Upper lobe of left lung (tissue), 6 donors: ENCODE measurements around the gene BMERB1. TPM values are rescaled to one million over a fixed set of nuclear protein-coding genes. Genes with fewer than 3 reads are reported as not detected.

Experiments used
- ATAC-seq, 2 donors: fragments of 200-7000 bp; cut with Tn5 transposase; one replicate each; pipeline ENCODE4 v1.9.1; 2022; ENCODE audit warnings: mild to moderate bottlenecking in 2 of 2, moderate library complexity in 2 of 2; ENCODE audit not compliant: low FRiP score in 2 of 2
- DNase-seq, 2 donors: peaks; one replicate each; pipeline ENCODE4 v3.0.0-alpha.2; 2019 to 2020
- H3K27ac ChIP-seq, 4 donors: fragments of 200-600 bp; sonication (generic); one replicate each; pipeline ENCODE4 v1.5.1; 2016 to 2019
- H3K27me3 ChIP-seq, 4 donors: fragments of 200-600 bp; sonication (generic); one replicate each; pipeline ENCODE4 v1.5.1; 2017 to 2019
- H3K36me3 ChIP-seq, 4 donors: fragments of 200-600 bp; sonication (generic); one replicate each; pipeline ENCODE4 v1.5.1; 2016 to 2019
- H3K4me1 ChIP-seq, 4 donors: fragments of 200-600 bp; sonication (generic); one replicate each; pipeline ENCODE4 v1.5.1; 2018 to 2019
- H3K4me3 ChIP-seq, 4 donors: fragments of 200-600 bp; sonication (generic); one replicate each; pipeline ENCODE4 v1.5.1; 2017 to 2019; ENCODE audit warnings: mild to moderate bottlenecking in 2 of 4, moderate library complexity in 1 of 4
- H3K9me3 ChIP-seq, 4 donors: fragments of 200-600 bp; sonication (generic); one replicate each; pipeline ENCODE4 v1.5.1; 2018 to 2019
- CTCF ChIP-seq, 6 experiments: fragments of 450-650 bp in 4 of 6; fragments of 200-600 bp in 2 of 6; sonication (generic) in 2 of 6; IDR thresholded peaks; one replicate each; pipeline ENCODE4 v1.5.1; 2016 to 2019; ENCODE audit warnings: antibody characterized with exemption in 6 of 6
- EP300 ChIP-seq, 4 donors: sonication (generic); formaldehyde crosslinking; IDR thresholded peaks; one replicate each; pipeline ENCODE4 v1.5.1; 2017; ENCODE audit warnings: antibody characterized with exemption in 4 of 4, control low read depth in 2 of 4
- POLR2A ChIP-seq, 4 donors: fragments of 450-650 bp; IDR thresholded peaks; one replicate each; pipeline ENCODE4 v1.5.1; 2016 to 2017; ENCODE audit warnings: antibody characterized with exemption in 4 of 4, mild to moderate bottlenecking in 2 of 4
- POLR2AphosphoS5 ChIP-seq, 2 donors: sonication (generic); formaldehyde crosslinking; IDR thresholded peaks; one replicate each; pipeline ENCODE4 v1.5.1; 2017; ENCODE audit warnings: antibody characterized with exemption in 2 of 2
- WGBS, 2 donors: methylation state at CpG; one replicate each; pipeline ENCODE4 v1.1.5; 2017 to 2018; 5-methylcytosine and 5-hydroxymethylcytosine counted together
- total RNA-seq, 6 donors: library from RNA; depleted of rRNA in 4 of 6; stranded (reverse); fragments of >200 nt in 4 of 6; gene quantifications; one replicate each; pipeline versions ENCODE4 v1.1.0 to v1.2.1, GENCODE V29; 2016 to 2021
- donor health status: DM: no; HTN: no; CAD: no; lungs with moderate emphysema.
- donor health status: DM: no; HTN: yes; CAD: no; lungs with severe emphysema.

The BMERB1 gene
- total RNA-seq, 6 donors from 2014 or later, result 5.2 to 27.6 (median 16.1) TPM

GRCh38 chr16:15618392-15618791 is 184.0 kb downstream of the BMERB1 start:
- TF ChIP-seq POLR2AphosphoS5 (IDR thresholded peaks at IDR 0.05) (no peak), CTCF (IDR thresholded peaks at IDR 0.05) (no peak), POLR2A (IDR thresholded peaks at IDR 0.05) (no peak), EP300 (IDR thresholded peaks at IDR 0.05) (no peak)
- WGBS, 2 donors, result 81 to 94% methylated on average over 4 of the region's 4 CpGs
- Histone ChIP-seq H3K4me3 (no peak overlapping the region), H3K9me3 (no peaks in the 10 kb centered on the region), H3K27ac (no peak overlapping the region), H3K36me3 (peaks cover 43 to 99% (median 81%) of the 10 kb centered on the region in 4 donors), H3K27me3 (no peaks in the 10 kb centered on the region), H3K4me1 (no peaks in the 10 kb centered on the region)
- DNase-seq (no peak), ATAC-seq (no peak)

- peaks cover 56 to 100% (median 83%) of the 10 kb centered on the region in 4 donors for H3K36me3 ChIP-seq
- H3K27me3 ChIP-seq, result no peaks in the 10 kb centered on the region
- H3K27ac ChIP-seq, result no peak overlapping the region
- 71 to 85% methylated on average over 6 of the region's 6 CpGs for WGBS, 2 donors
- H3K4me1 ChIP-seq, result no peaks in the 10 kb centered on the region
- ATAC-seq (no peak), DNase-seq (no peak)
- TF ChIP-seq POLR2A (IDR thresholded peaks at IDR 0.05), result no peak
- no peak for TF ChIP-seq POLR2AphosphoS5 (IDR thresholded peaks at IDR 0.05)
- no peak for TF ChIP-seq CTCF (IDR thresholded peaks at IDR 0.05)
- no peak for TF ChIP-seq EP300 (IDR thresholded peaks at IDR 0.05)
- no peak overlapping the region for H3K4me3 ChIP-seq
- no peaks in the 10 kb centered on the region for H3K9me3 ChIP-seq
These were observed 186.3 kb downstream of the BMERB1 start for GRCh38 chr16:15620611-15621195.

DNA sequence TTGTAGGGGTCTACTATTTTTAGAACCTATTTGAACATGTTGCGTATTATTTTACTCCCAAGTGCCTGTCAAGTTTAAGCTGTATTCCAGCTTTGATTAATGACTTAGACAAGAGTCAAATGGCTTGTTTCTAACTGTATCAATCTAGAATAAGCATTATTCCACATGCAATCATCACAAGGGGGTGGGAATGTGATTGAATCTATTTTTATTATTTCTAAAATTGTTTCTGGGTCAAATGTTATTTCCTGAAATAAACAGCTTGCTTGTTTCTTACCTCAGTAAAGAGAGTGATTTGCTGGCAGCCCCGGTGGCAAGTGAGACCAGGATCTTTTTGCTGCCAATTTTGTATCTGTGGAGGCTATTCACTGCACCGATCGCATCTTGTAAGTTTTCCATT is 187.1 kb downstream of the BMERB1 start:
- ATAC-seq, result no peak
- H3K36me3 ChIP-seq, result peaks cover 52 to 100% (median 78%) of the 10 kb centered on the region in 4 donors
- H3K9me3 ChIP-seq, result no peaks in the 10 kb centered on the region

GRCh38 chr16:15621889-15622288 is 187.5 kb downstream of the BMERB1 start:
- TF ChIP-seq EP300 (IDR thresholded peaks at IDR 0.05) (no peak), CTCF (IDR thresholded peaks at IDR 0.05) (no peak), POLR2A (IDR thresholded peaks at IDR 0.05) (no peak), POLR2AphosphoS5 (IDR thresholded peaks at IDR 0.05) (no peak)
- no peak overlapping the region for H3K27ac ChIP-seq
- H3K36me3 ChIP-seq, result peaks cover 48 to 95% (median 73%) of the 10 kb centered on the region in 4 donors
- no peaks in the 10 kb centered on the region for H3K4me1 ChIP-seq
- no peak overlapping the region for H3K4me3 ChIP-seq
- no peaks in the 10 kb centered on the region for H3K27me3 ChIP-seq
- 81 to 95% methylated on average over 8 of the region's 8 CpGs for WGBS, 2 donors
- DNase-seq (no peak), ATAC-seq (no peak)
- H3K9me3 ChIP-seq, result no peaks in the 10 kb centered on the region

More for the DNA sequence above, 187.1 kb downstream of the BMERB1 start:
- DNase-seq, result no peak
- Histone ChIP-seq H3K27ac (no peak overlapping the region), H3K4me1 (no peaks in the 10 kb centered on the region), H3K4me3 (no peak overlapping the region), H3K27me3 (no peaks in the 10 kb centered on the region)
- WGBS, 2 donors, result 80 to 84% methylated on average over 4 of the region's 4 CpGs
- TF ChIP-seq CTCF (IDR thresholded peaks at IDR 0.05), result no peak
- no peak for TF ChIP-seq POLR2A (IDR thresholded peaks at IDR 0.05)
